Spinal cord (tissue), 10 donors: ENCODE data around the gene SHROOM2. TPM values are rescaled to one million over a fixed set of nuclear protein-coding genes. Genes with fewer than 3 reads are reported as not detected.

Source experiments
- DNase-seq, 6 donors: peaks; one replicate each; pipeline versions ENCODE4 v3.0.0 to v3.0.0-alpha.2; 2013 to 2015; ENCODE audit warnings: low spot score in 6 of 6, low read depth in 4 of 6
- H3K27ac ChIP-seq: one replicate; pipeline ENCODE4 v1.5.1; 2013; ENCODE audit warnings: low read depth, low read length, control low read depth
- H3K27me3 ChIP-seq: one replicate; pipeline ENCODE4 v1.6.1; 2013; ENCODE audit warnings: low read length; ENCODE audit not compliant: control insufficient read depth, insufficient read depth
- H3K36me3 ChIP-seq: one replicate; pipeline ENCODE4 v1.6.1; 2013; ENCODE audit warnings: low read length; ENCODE audit not compliant: control insufficient read depth, insufficient read depth
- H3K4me1 ChIP-seq: one replicate; pipeline ENCODE4 v1.6.1; 2013; ENCODE audit warnings: low read length; ENCODE audit not compliant: control insufficient read depth, insufficient read depth
- H3K4me3 ChIP-seq: one replicate; pipeline ENCODE4 v1.5.1; 2013; ENCODE audit warnings: low read depth, low read length, control low read depth
- H3K9me3 ChIP-seq: one replicate; pipeline ENCODE4 v1.6.1; 2013; ENCODE audit warnings: low read length; ENCODE audit not compliant: control insufficient read depth, insufficient read depth
- WGBS: methylation state at CpG from one replicate; pipeline ENCODE4 v1.1.5; 2013; ENCODE audit warnings: missing lambda C conversion rate; ENCODE audit not compliant: insufficient coverage; 5-methylcytosine and 5-hydroxymethylcytosine counted together
- polyA plus RNA-seq, 2 donors: library from polyadenylated mRNA; unstranded; fragments of 120-200 nt; gene quantifications; one replicate each; pipeline ENCODE4 v1.2.1, GENCODE V29; 2013; ENCODE audit not compliant: insufficient read length in 2 of 2
- total RNA-seq, 2 donors: library from RNA; depleted of rRNA in 1 of 2; stranded (reverse); fragments of 120-200 nt in 1 of 2; fragments of >200 nt in 1 of 2; gene quantifications; one replicate each; pipeline versions ENCODE4 v1.2.3 to v1.2.4, GENCODE V29; 2013 to 2014
- donor health status: healthy.

The SHROOM2 gene
- total and polyA plus RNA-seq, 4 donors, result 15.5 to 45.7 (median 36.5) TPM

GRCh38 chrX:9824554-9824953 lies 38.3 kb downstream of the SHROOM2 start:
- Histone ChIP-seq H3K4me3 (no peak overlapping the region), H3K27me3 (peaks cover 3% of the 10 kb centered on the region), H3K27ac (no peak overlapping the region), H3K9me3 (no peaks in the 10 kb centered on the region), H3K4me1 (peaks cover 9% of the 10 kb centered on the region), H3K36me3 (no peaks in the 10 kb centered on the region)
- WGBS, result 38% methylated on average over 8 of the region's 12 CpGs
- DNase-seq, result no peak

GRCh38 chrX:9825129-9825790 lies 39.0 kb downstream of the SHROOM2 start:
- Histone ChIP-seq H3K9me3 (no peaks in the 10 kb centered on the region), H3K36me3 (no peaks in the 10 kb centered on the region), H3K4me1 (peaks cover 9% of the 10 kb centered on the region), H3K27ac (no peak overlapping the region), H3K27me3 (peaks cover 5% of the 10 kb centered on the region), H3K4me3 (no peak overlapping the region)
- DNase-seq, result no peak
- 54% methylated on average over 2 of the region's 6 CpGs for WGBS

GRCh38 chrX:9825966-9826365 lies 39.7 kb downstream of the SHROOM2 start:
- no peaks in the 10 kb centered on the region for H3K36me3 ChIP-seq
- H3K27me3 ChIP-seq, result peaks cover 5% of the 10 kb centered on the region
- H3K4me3 ChIP-seq, result no peak overlapping the region
- no peaks in the 10 kb centered on the region for H3K9me3 ChIP-seq
- 94% methylated on average over 4 of the region's 8 CpGs for WGBS
- no peak for DNase-seq
- H3K27ac ChIP-seq, result no peak overlapping the region
- H3K4me1 ChIP-seq, result peaks cover 9% of the 10 kb centered on the region

- DNase-seq, result no peak
- Histone ChIP-seq H3K4me3 (no peak overlapping the region), H3K27me3 (peaks cover 7% of the 10 kb centered on the region), H3K4me1 (peaks cover 15% of the 10 kb centered on the region), H3K27ac (no peak overlapping the region), H3K36me3 (no peaks in the 10 kb centered on the region), H3K9me3 (no peaks in the 10 kb centered on the region)
- WGBS, result 91% methylated on average over 13 of the region's 14 CpGs
Observed at GRCh38 chrX:9829308-9830267, 43.4 kb downstream of the SHROOM2 start.

GRCh38 chrX:9832811-9833210 lies 46.6 kb downstream of the SHROOM2 start:
- no peaks in the 10 kb centered on the region for H3K9me3 ChIP-seq
- peaks cover 7% of the 10 kb centered on the region for H3K27me3 ChIP-seq
- peaks cover 10% of the 10 kb centered on the region for H3K4me1 ChIP-seq
- 20% methylated on average over 3 of the region's 6 CpGs for WGBS
- H3K27ac ChIP-seq, result no peak overlapping the region
- no peak overlapping the region for H3K4me3 ChIP-seq
- DNase-seq, result peak in 1 of 6 donors; percentile 9
- H3K36me3 ChIP-seq, result no peaks in the 10 kb centered on the region

GRCh38 chrX:9835585-9836210 lies 49.5 kb downstream of the SHROOM2 start:
- H3K4me1 ChIP-seq, result peaks cover 10% of the 10 kb centered on the region
- DNase-seq, result peak in 1 of 6 donors; percentile 23
- 68% methylated on average over 8 of the region's 11 CpGs for WGBS
- no peak overlapping the region for H3K27ac ChIP-seq
- no peaks in the 10 kb centered on the region for H3K36me3 ChIP-seq
- H3K9me3 ChIP-seq, result no peaks in the 10 kb centered on the region
- H3K27me3 ChIP-seq, result peaks cover 6% of the 10 kb centered on the region
- H3K4me3 ChIP-seq, result no peak overlapping the region

- no peak for DNase-seq
- H3K27ac ChIP-seq, result no peak overlapping the region
- 40% methylated on average over 1 of the region's 6 CpGs for WGBS
Observed at GRCh38 chrX:9842541-9842940, 56.3 kb downstream of the SHROOM2 start.

GRCh38 chrX:9844936-9845577 lies 58.8 kb downstream of the SHROOM2 start:
- DNase-seq, result no peak
- 30% methylated on average over 5 of the region's 7 CpGs for WGBS
- no peaks in the 10 kb centered on the region for H3K4me1 ChIP-seq
- no peaks in the 10 kb centered on the region for H3K36me3 ChIP-seq
- H3K9me3 ChIP-seq, result no peaks in the 10 kb centered on the region
- no peak overlapping the region for H3K4me3 ChIP-seq
- no peak overlapping the region for H3K27ac ChIP-seq
- no peaks in the 10 kb centered on the region for H3K27me3 ChIP-seq

More at GRCh38 chrX:9842541-9842940, 56.3 kb downstream of the SHROOM2 start:
- H3K4me3 ChIP-seq, result no peak overlapping the region
- no peaks in the 10 kb centered on the region for H3K9me3 ChIP-seq
- no peaks in the 10 kb centered on the region for H3K27me3 ChIP-seq
- H3K36me3 ChIP-seq, result no peaks in the 10 kb centered on the region
- H3K4me1 ChIP-seq, result no peaks in the 10 kb centered on the region

GRCh38 chrX:9845578-9845952 lies 59.3 kb downstream of the SHROOM2 start:
- no peak overlapping the region for H3K27ac ChIP-seq
- no peaks in the 10 kb centered on the region for H3K36me3 ChIP-seq
- no peak for DNase-seq
- no peaks in the 10 kb centered on the region for H3K9me3 ChIP-seq
- no peaks in the 10 kb centered on the region for H3K27me3 ChIP-seq
- no peaks in the 10 kb centered on the region for H3K4me1 ChIP-seq
- H3K4me3 ChIP-seq, result no peak overlapping the region
- WGBS, result 61% methylated on average over 4 of the region's 6 CpGs
